Psoas muscle (tissue), 8 donors: Measurements from ENCODE around the gene TRIM37. TPM values are rescaled to one million over a fixed set of nuclear protein-coding genes. Genes with fewer than 3 reads are reported as not detected.

Experiments used
- ATAC-seq, 4 donors: fragments of 200-7000 bp; cut with Tn5 transposase; one replicate each; pipeline ENCODE4 v1.9.1; 2020; ENCODE audit warnings: moderate library complexity in 3 of 4, mild to moderate bottlenecking in 2 of 4
- DNase-seq, 2 donors: peaks; one replicate each; pipeline ENCODE4 v3.0.0-alpha.2; 2020
- H3K27ac ChIP-seq: fragments of 200-600 bp; one replicate; pipeline ENCODE4 v1.8.0; 2022
- H3K27me3 ChIP-seq, 3 donors: fragments of 200-600 bp in 1 of 3; one replicate each; pipeline versions ENCODE4 v1.6.1 to v1.8.0; 2013 to 2022; ENCODE audit warnings: low read length in 2 of 3, mild to moderate bottlenecking in 2 of 3, moderate library complexity in 1 of 3; ENCODE audit not compliant: insufficient read depth in 3 of 3
- H3K36me3 ChIP-seq, 2 donors: fragments of 200-600 bp in 1 of 2; one replicate each; pipeline versions ENCODE4 v1.6.1 to v1.8.0; 2013 to 2022; ENCODE audit warnings: low read depth in 1 of 2, mild to moderate bottlenecking in 1 of 2, moderate library complexity in 1 of 2; ENCODE audit not compliant: insufficient read depth in 1 of 2
- H3K4me1 ChIP-seq: fragments of 200-600 bp; one replicate; pipeline ENCODE4 v1.8.0; 2022
- H3K4me3 ChIP-seq: fragments of 200-600 bp; one replicate; pipeline ENCODE4 v1.8.0; 2022; ENCODE audit warnings: mild to moderate bottlenecking
- H3K9me3 ChIP-seq: fragments of 200-600 bp; one replicate; pipeline ENCODE4 v1.8.0; 2022
- CTCF ChIP-seq: fragments of 200-600 bp; IDR thresholded peaks from one replicate; pipeline ENCODE4 v1.8.0; 2022; ENCODE audit warnings: antibody characterized with exemption
- WGBS, 3 donors: extraction: QIAGEN DNeasy Blood & Tissue Kit; methylation state at CpG; one replicate each; pipeline versions ENCODE4 v1.1.6 to v1.1.7; 2013; 5-methylcytosine and 5-hydroxymethylcytosine counted together
- intact Hi-C, 2 donors: fragments of 100-400 bp; cut with DNase I; formaldehyde crosslinking; loops; one replicate each; pipeline versions ENCODE4 v1.11.0 to v1.14.2; 2022
- polyA plus RNA-seq, 3 donors: library from polyadenylated mRNA; stranded (reverse); fragments of 200-250 nt; gene quantifications; one replicate each; pipeline ENCODE4 v1.2.3, GENCODE V29; 2013
- total RNA-seq, 4 donors: library from RNA; stranded (reverse); fragmentation: NEBNext Ultra II Directional in 2 of 4; extraction: Animal tissue kit (Norgen Biotek cat#: 25700) in 2 of 4; gene quantifications; one replicate each; pipeline versions ENCODE4 v1.2.1 to v1.2.4, GENCODE V29; 2021 to 2023
- donor health status: healthy with polysubstance abuse.
- donor health status: DM: no; HTN: no; CAD: no; lungs with moderate emphysema.
- donor health status: Bipolar disorder and iron deficiency.
- donor health status: healthy.
- donor health status: DM: yes; HTN: yes; CAD: no.
- donor health status: DM: no; HTN: no; CAD: no.
- donor health status: DM: no; HTN: no; CAD: no.
- donor health status: DM: yes; HTN: yes; CAD: no.

Gene TRIM37
- total and polyA plus RNA-seq, 7 donors = 6.8 to 17.6 (median 14.2) TPM

- ATAC-seq = peak in 1 of 4 donors; percentile 5
- intact Hi-C loops = loop anchor here in 1 of 2 donors (5.0 kb wide), 1 partner anchor 47 kb away; the partner anchor contains the start of gene TRIM37
These were observed 47.6 kb upstream of the TRIM37 start for GRCh38 chr17:59154292-59154720.

GRCh38 chr17:59152925-59153324, 46.2 kb upstream of the TRIM37 start:
- WGBS, 3 donors = 69 to 76% (median 71%) methylated on average over 1 of the region's 1 CpG
- H3K4me3 ChIP-seq = no peak overlapping the region
- H3K36me3 ChIP-seq = no peaks in the 10 kb centered on the region
- intact Hi-C loops = loop anchor here in 1 of 2 donors (5.0 kb wide), 1 partner anchor 46 kb away; the partner anchor contains the start of gene TRIM37
- peaks cover 20% of the 10 kb centered on the region for H3K4me1 ChIP-seq
- no peaks in the 10 kb centered on the region for H3K27me3 ChIP-seq
- ATAC-seq (no peak), DNase-seq (no peak)
- no peaks in the 10 kb centered on the region for H3K9me3 ChIP-seq
- H3K27ac ChIP-seq = no peak overlapping the region
- no peak for TF ChIP-seq CTCF

More at GRCh38 chr17:59154292-59154720, 47.6 kb upstream of the TRIM37 start:
- peak; percentile 28 to 58 for DNase-seq
- TF ChIP-seq CTCF = no peak
- no peaks in the 10 kb centered on the region for H3K27me3 ChIP-seq
- peak overlapping the region; percentile 74 for H3K4me3 ChIP-seq
- no peaks in the 10 kb centered on the region for H3K9me3 ChIP-seq
- H3K36me3 ChIP-seq = no peaks in the 10 kb centered on the region
- WGBS, 3 donors = 0 to 1% (median 1%) methylated on average over 24 to 25 of the region's 25 CpGs
- peak overlapping the region; percentile 66 for H3K27ac ChIP-seq
- H3K4me1 ChIP-seq = peaks cover 20% of the 10 kb centered on the region

- TF ChIP-seq CTCF = no peak
- H3K36me3 ChIP-seq = no peaks in the 10 kb centered on the region
- intact Hi-C loops = loop anchor here in 1 of 2 donors (5.0 kb wide), 1 partner anchor 44 kb away; the partner anchor contains the start of gene TRIM37
- no peak overlapping the region for H3K4me3 ChIP-seq
- peaks cover 20% of the 10 kb centered on the region for H3K4me1 ChIP-seq
- no peaks in the 10 kb centered on the region for H3K9me3 ChIP-seq
- H3K27me3 ChIP-seq = no peaks in the 10 kb centered on the region
- no peak for ATAC-seq
- H3K27ac ChIP-seq = no peak overlapping the region
- 78 to 87% (median 83%) methylated on average over 1 of the region's 1 CpG for WGBS, 3 donors
- DNase-seq = no peak
These were observed 44.9 kb upstream of the TRIM37 start for GRCh38 chr17:59151591-59151990.

- Histone ChIP-seq H3K9me3 (no peaks in the 10 kb centered on the region), H3K36me3 (no peaks in the 10 kb centered on the region), H3K4me3 (no peak overlapping the region), H3K4me1 (peaks cover 15% of the 10 kb centered on the region), H3K27me3 (no peaks in the 10 kb centered on the region), H3K27ac (no peak overlapping the region)
- 82 to 85% (median 85%) methylated on average over 5 of the region's 5 CpGs for WGBS, 3 donors
- TF ChIP-seq CTCF = no peak
- ATAC-seq (no peak), DNase-seq (no peak)
- intact Hi-C loops = loop anchor here in 1 of 2 donors (5.0 kb wide), 1 partner anchor 44 kb away; the partner anchor contains the start of gene TRIM37
These were observed 44.3 kb upstream of the TRIM37 start for GRCh38 chr17:59151006-59151405.
